GM18505 (cell line): ENCODE measurements around the gene SELL.
"Not testable (repeated sequence)": the region's sequence is repeated elsewhere in the genome, so short reads cannot be mapped to it uniquely, and the experiment has no call there.

Source experiments
- ATAC-seq: cut with Tn5 transposase; IDR thresholded peaks from one replicate; pipeline ENCODE4 v1.9.1; 2021; ENCODE audit not compliant: unreplicated experiment
- POLR2A ChIP-seq: IDR thresholded peaks from 4 replicates; pipeline ENCODE4 v1.6.1; 2011; ENCODE audit warnings: borderline replicate concordance; ENCODE audit not compliant: insufficient read depth, insufficient read length; ENCODE audit errors: extremely low read depth

SELL gene

GRCh38 chr1:169725930-169726329, 14.5 kb upstream of the SELL start:
- ATAC-seq: no peak
- TF ChIP-seq POLR2A: no peak

- TF ChIP-seq POLR2A: no peak
- no peak for ATAC-seq
Observed at GRCh38 chr1:169724168-169724567, 12.7 kb upstream of the SELL start.

GRCh38 chr1:169723763-169724162, 12.3 kb upstream of the SELL start:
- no peak for TF ChIP-seq POLR2A
- no peak for ATAC-seq

GRCh38 chr1:169722779-169723178, 11.4 kb upstream of the SELL start:
- ATAC-seq: no peak
- TF ChIP-seq POLR2A: no peak

GRCh38 chr1:169715100-169715499, 3.7 kb upstream of the SELL start:
- not testable (repeated sequence) for ATAC-seq

GRCh38 chr1:169713090-169713489, 1.7 kb upstream of the SELL start:
- ATAC-seq: not testable (repeated sequence)

- no peak for TF ChIP-seq POLR2A
- no peak for ATAC-seq
Observed at GRCh38 chr1:169712309-169712631, 850 bp upstream of the SELL start.

- ATAC-seq: no peak
- no peak for TF ChIP-seq POLR2A
Observed at GRCh38 chr1:169708647-169709046, 2.8 kb downstream of the SELL start.

GRCh38 chr1:169707912-169708604, 3.4 kb downstream of the SELL start:
- ATAC-seq: no peak
- no peak for TF ChIP-seq POLR2A

GRCh38 chr1:169704797-169705196, 6.6 kb downstream of the SELL start:
- ATAC-seq: no peak
- TF ChIP-seq POLR2A: no peak

GRCh38 chr1:169701261-169702005, 10.0 kb downstream of the SELL start:
- TF ChIP-seq POLR2A: no peak
- no peak for ATAC-seq

GRCh38 chr1:169699707-169700106, 11.7 kb downstream of the SELL start:
- TF ChIP-seq POLR2A: no peak
- no peak for ATAC-seq

- TF ChIP-seq POLR2A: no peak
- no peak for ATAC-seq
Observed at GRCh38 chr1:169698976-169699375, 12.4 kb downstream of the SELL start.

GRCh38 chr1:169697755-169698154, 13.7 kb downstream of the SELL start:
- no peak for TF ChIP-seq POLR2A
- peak; percentile 31 for ATAC-seq
